Measurements from ENCODE around the gene DNASE2B.

DNASE2B gene

DNA sequence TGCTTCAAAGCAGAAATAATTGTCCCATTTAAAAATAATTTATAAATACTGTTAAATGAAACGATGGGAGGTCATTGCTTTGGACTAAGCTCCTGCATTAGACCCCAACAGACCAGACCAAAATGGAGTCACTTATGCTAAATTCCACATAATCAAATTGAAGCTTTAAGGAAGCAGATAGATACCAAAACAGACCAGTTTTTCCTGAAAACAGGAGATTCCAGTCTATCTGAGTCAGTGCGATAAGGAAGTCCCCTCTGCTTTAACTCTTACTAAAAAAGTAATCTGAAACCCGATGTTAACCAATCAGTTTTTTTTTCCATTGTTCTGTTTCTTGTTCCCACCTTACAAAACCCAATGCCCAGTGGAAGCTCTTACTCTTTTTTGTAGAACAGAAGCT is 16.2 kb upstream of the DNASE2B start:
- H3K9me3 ChIP-seq (ENCODE audit: control insufficient read depth, low read length): no peaks in the 10 kb centered on the region
- no peak overlapping the region for H3K9ac ChIP-seq
- no peaks in the 10 kb centered on the region for H3K79me2 ChIP-seq
- H3K27ac ChIP-seq: no peak overlapping the region
- H2AFZ ChIP-seq: no peak overlapping the region
- no peak overlapping the region for H3K4me2 ChIP-seq (ENCODE audit: low read length)
- no peaks in the 10 kb centered on the region for H3K27me3 ChIP-seq (ENCODE audit: control insufficient read depth, insufficient read depth, low read length)
- H3K4me1 ChIP-seq: no peaks in the 10 kb centered on the region
- H3K4me3 ChIP-seq (ENCODE audit: low read depth, low read length): no peak overlapping the region
- H3K36me3 ChIP-seq (ENCODE audit: control insufficient read depth, insufficient read depth, low read length): no peaks in the 10 kb centered on the region
- TF ChIP-seq, protein P1, sequence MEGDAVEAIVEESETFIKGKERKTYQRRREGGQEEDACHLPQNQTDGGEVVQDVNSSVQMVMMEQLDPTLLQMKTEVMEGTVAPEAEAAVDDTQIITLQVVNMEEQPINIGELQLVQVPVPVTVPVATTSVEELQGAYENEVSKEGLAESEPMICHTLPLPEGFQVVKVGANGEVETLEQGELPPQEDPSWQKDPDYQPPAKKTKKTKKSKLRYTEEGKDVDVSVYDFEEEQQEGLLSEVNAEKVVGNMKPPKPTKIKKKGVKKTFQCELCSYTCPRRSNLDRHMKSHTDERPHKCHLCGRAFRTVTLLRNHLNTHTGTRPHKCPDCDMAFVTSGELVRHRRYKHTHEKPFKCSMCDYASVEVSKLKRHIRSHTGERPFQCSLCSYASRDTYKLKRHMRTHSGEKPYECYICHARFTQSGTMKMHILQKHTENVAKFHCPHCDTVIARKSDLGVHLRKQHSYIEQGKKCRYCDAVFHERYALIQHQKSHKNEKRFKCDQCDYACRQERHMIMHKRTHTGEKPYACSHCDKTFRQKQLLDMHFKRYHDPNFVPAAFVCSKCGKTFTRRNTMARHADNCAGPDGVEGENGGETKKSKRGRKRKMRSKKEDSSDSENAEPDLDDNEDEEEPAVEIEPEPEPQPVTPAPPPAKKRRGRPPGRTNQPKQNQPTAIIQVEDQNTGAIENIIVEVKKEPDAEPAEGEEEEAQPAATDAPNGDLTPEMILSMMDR (IDR thresholded peaks at IDR 0.05): no peak

DNA sequence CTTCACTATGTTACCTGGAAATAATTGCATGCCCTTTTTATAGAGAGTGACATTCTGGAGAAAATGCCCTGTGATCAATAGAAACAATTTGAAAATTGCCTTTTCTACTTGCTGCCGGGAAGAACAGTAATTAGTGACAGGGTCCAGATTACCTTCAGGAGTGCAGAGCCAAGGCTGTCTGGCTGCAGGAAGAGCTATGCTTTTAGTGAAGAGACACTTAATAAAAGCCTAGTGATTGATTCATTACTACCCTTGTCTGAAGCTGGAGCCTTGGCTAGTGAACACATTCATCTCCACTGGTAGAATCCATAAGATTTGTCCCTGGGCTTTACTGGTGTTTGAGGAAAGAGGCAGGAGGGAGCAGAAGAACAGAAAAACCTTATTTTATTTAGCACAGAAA is 12.9 kb upstream of the DNASE2B start:
- Histone ChIP-seq H3K27me3 (ENCODE audit: control insufficient read depth, insufficient read depth, low read length) (no peaks in the 10 kb centered on the region), H3K9ac (no peak overlapping the region), H3K27ac (no peak overlapping the region), H3K4me1 (no peaks in the 10 kb centered on the region), H2AFZ (no peak overlapping the region), H3K79me2 (no peaks in the 10 kb centered on the region), H3K4me2 (ENCODE audit: low read length) (no peak overlapping the region), H3K4me3 (ENCODE audit: low read depth, low read length) (no peak overlapping the region), H3K9me3 (ENCODE audit: control insufficient read depth, low read length) (no peaks in the 10 kb centered on the region), H3K36me3 (ENCODE audit: control insufficient read depth, insufficient read depth, low read length) (no peaks in the 10 kb centered on the region)
- TF ChIP-seq, protein P1 (IDR thresholded peaks at IDR 0.05): no peak

DNA sequence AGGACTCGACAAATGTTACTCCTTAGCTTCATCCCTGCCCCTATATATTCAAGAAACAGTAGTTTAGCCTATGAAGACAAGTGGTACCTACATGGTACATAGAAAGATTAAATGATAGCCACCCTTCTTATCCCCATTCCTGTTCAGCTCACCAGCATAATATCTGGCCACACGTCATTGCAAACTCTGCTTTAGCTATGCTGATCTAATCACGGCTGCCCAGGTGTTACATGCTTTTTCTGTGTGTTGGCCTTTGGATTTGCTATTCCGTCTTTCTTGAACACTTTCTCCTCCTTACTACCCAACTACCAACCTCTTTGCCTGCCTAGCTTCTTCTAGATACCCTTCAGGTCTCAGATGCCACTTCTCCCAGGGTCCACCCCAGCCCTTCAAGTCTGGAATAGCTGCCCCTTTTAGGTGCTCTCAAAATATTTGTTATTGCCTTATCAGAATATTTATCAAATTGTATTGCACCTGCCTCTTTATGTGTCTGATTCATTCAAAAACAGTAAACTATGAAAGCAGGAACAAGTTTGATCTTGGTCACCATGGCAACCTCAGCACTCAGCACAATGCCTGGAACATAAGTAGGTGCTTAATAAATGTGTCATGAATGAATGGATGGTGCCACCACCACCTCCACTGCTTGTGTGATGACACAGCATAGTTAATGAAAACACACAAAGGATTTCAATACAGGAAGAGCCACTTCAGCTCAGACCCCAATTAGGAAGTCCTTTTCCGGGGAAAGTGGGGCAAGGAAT is 11.4 kb upstream of the DNASE2B start:
- Histone ChIP-seq H3K36me3 (ENCODE audit: control insufficient read depth, insufficient read depth, low read length) (no peaks in the 10 kb centered on the region), H3K4me3 (ENCODE audit: low read depth, low read length) (no peak overlapping the region), H3K9ac (no peak overlapping the region), H3K27ac (no peak overlapping the region), H3K4me1 (no peaks in the 10 kb centered on the region), H3K27me3 (ENCODE audit: control insufficient read depth, insufficient read depth, low read length) (no peaks in the 10 kb centered on the region), H3K4me2 (ENCODE audit: low read length) (no peak overlapping the region), H3K79me2 (no peaks in the 10 kb centered on the region), H2AFZ (no peak overlapping the region), H3K9me3 (ENCODE audit: control insufficient read depth, low read length) (no peaks in the 10 kb centered on the region)
- TF ChIP-seq, protein P1 (IDR thresholded peaks at IDR 0.05): no peak

DNA sequence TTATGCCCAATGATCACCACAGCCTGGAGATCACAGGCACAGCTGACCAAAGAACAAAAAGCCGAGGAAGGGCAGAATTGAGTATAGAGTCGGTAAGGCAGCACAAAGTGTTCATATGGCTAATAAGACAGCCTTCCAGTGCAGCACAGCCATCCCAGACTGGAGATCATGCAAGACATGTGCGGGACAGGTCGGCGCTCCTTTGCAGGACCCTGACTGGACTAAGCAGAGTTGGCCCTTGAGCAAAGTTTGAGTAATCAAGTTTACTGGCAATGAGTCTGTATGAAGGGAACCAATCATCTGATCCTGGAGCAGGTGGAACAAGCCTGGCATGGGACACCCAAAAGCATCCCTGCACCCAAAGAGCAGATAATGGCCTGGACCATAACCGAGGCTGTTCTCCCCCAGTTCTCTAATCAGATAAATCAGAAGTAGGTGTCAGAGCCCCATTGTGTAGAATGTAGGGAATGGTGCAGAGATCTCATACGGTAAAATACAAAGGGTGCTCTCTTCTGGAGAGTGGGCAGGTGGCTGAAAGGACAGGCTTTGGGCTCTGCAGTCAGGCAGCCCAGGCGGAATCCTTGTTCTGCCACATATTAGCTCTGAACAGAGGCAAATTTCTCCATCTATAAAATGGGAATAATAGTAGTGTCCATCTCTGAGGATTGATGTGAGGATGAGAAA is 10.7 kb upstream of the DNASE2B start:
- TF ChIP-seq, protein P1 (IDR thresholded peaks at IDR 0.05): no peak
- H3K4me2 ChIP-seq (ENCODE audit: low read length): no peak overlapping the region
- no peaks in the 10 kb centered on the region for H3K9me3 ChIP-seq (ENCODE audit: control insufficient read depth, low read length)
- no peaks in the 10 kb centered on the region for H3K27me3 ChIP-seq (ENCODE audit: control insufficient read depth, insufficient read depth, low read length)
- H3K36me3 ChIP-seq (ENCODE audit: control insufficient read depth, insufficient read depth, low read length): no peaks in the 10 kb centered on the region
- H3K4me3 ChIP-seq (ENCODE audit: low read depth, low read length): no peak overlapping the region
- H3K79me2 ChIP-seq: no peaks in the 10 kb centered on the region
- no peak overlapping the region for H3K27ac ChIP-seq
- H2AFZ ChIP-seq: no peak overlapping the region
- H3K9ac ChIP-seq: no peak overlapping the region
- no peaks in the 10 kb centered on the region for H3K4me1 ChIP-seq
